GM18868 (cell line): ENCODE results near the gene GTF2B.
"Not testable (repeated sequence)": the region's sequence is repeated elsewhere in the genome, so short reads cannot be mapped to it uniquely, and the experiment has no call there.

Experiments
- ATAC-seq: cut with Tn5 transposase; IDR thresholded peaks from one replicate; pipeline ENCODE4 v1.9.1; 2021; ENCODE audit warnings: mild to moderate bottlenecking, moderate library complexity; ENCODE audit not compliant: unreplicated experiment

GTF2B gene

GRCh38 chr1:88891318-88891950, at the start of gene GTF2B:
TSS of gene GTF2B (minus strand) at chr1:88891567. CDS start at chr1:88891499, 68 bp downstream.
- peak; percentile 88 for ATAC-seq

- ATAC-seq = not testable (repeated sequence)
These were observed 47.2 kb upstream of the GTF2B start for GRCh38 chr1:88938528-88938927.

GRCh38 chr1:88936760-88937342, 45.5 kb upstream of the GTF2B start:
- no peak for ATAC-seq

- ATAC-seq = no peak
These were observed 44.8 kb upstream of the GTF2B start for GRCh38 chr1:88936223-88936523.

- peak; percentile 61 for ATAC-seq
These were observed 44.3 kb upstream of the GTF2B start for GRCh38 chr1:88935522-88936222.

- ATAC-seq = not testable (repeated sequence)
These were observed 38.8 kb upstream of the GTF2B start for GRCh38 chr1:88930176-88930575.

- no peak for ATAC-seq
These were observed 31.9 kb upstream of the GTF2B start for GRCh38 chr1:88923224-88923623.

GRCh38 chr1:88922214-88922613, 30.8 kb upstream of the GTF2B start:
- no peak for ATAC-seq

GRCh38 chr1:88920845-88921244, 29.5 kb upstream of the GTF2B start:
- no peak for ATAC-seq

GRCh38 chr1:88917321-88918025, 26.1 kb upstream of the GTF2B start:
- ATAC-seq = no peak

GRCh38 chr1:88916883-88917282, 25.5 kb upstream of the GTF2B start:
- ATAC-seq = no peak

- ATAC-seq = not testable (repeated sequence)
These were observed 20.4 kb upstream of the GTF2B start for GRCh38 chr1:88911800-88912199.

- no peak for ATAC-seq
These were observed 19.8 kb upstream of the GTF2B start for GRCh38 chr1:88911161-88911560.

- no peak for ATAC-seq
These were observed 19.0 kb upstream of the GTF2B start for GRCh38 chr1:88910401-88910800.

GRCh38 chr1:88900883-88901282, 9.5 kb upstream of the GTF2B start:
- ATAC-seq = no peak

- ATAC-seq = no peak
These were observed 5.8 kb upstream of the GTF2B start for GRCh38 chr1:88897070-88897730.

- no peak for ATAC-seq
These were observed 1.1 kb upstream of the GTF2B start for GRCh38 chr1:88892357-88892877.

GRCh38 chr1:88891951-88892340, 579 bp upstream of the GTF2B start:
- ATAC-seq = no peak

GRCh38 chr1:88890791-88891317, 513 bp downstream of the GTF2B start:
- ATAC-seq = no peak

GRCh38 chr1:88890131-88890530, 1.2 kb downstream of the GTF2B start:
- no peak for ATAC-seq

- no peak for ATAC-seq
These were observed 2.6 kb downstream of the GTF2B start for GRCh38 chr1:88888750-88889149.
